ENCODE results near the gene ELK4. TPM values are rescaled to one million over a fixed set of nuclear protein-coding genes. Genes with fewer than 3 reads are reported as not detected.

Gene ELK4
- total and polyA plus RNA-seq, 2 of the 8 experiments (the other 6 are each of a cell fraction or from before 2014, with no cell fraction given), result 2.9 to 26.3 TPM

GRCh38 chr1:205662135-205662738 is 30.4 kb upstream of the ELK4 start (continued):
- TF ChIP-seq TBP (IDR thresholded peaks at IDR 0.05; ENCODE audit: low read depth, low read length) (no peak), GABPA (IDR thresholded peaks at IDR 0.05; ENCODE audit: borderline replicate concordance, insufficient read depth, low read length) (no peak), YY1 (IDR thresholded peaks at IDR 0.05; ENCODE audit: low read depth, low read length) (no peak), SIX5 (IDR thresholded peaks at IDR 0.05; ENCODE audit: low read depth, low read length) (no peak), SAP30 (IDR thresholded peaks at IDR 0.05; ENCODE audit: insufficient read depth, insufficient replicate concordance, low read length) (no peak), NRF1 (IDR thresholded peaks at IDR 0.05; ENCODE audit: low read depth, low read length) (no peak)
